Non-pigmented ciliary epithelial cell (primary cell): Measurements from ENCODE around the gene JUN.

ENCODE experiments used
- DNase-seq: peaks from one replicate; pipeline ENCODE4 v3.0.0-alpha.2; 2010; ENCODE audit warnings: low read depth

Gene JUN

GRCh38 chr1:58762806-58763205 is 21.0 kb downstream of the JUN start:
- DNase-seq, result no peak

GRCh38 chr1:58755468-58755872 is 28.4 kb downstream of the JUN start:
- DNase-seq, result peak; percentile 96

GRCh38 chr1:58754683-58755467 is 29.0 kb downstream of the JUN start:
- no peak for DNase-seq

GRCh38 chr1:58754073-58754613 is 29.7 kb downstream of the JUN start:
- DNase-seq, result no peak

GRCh38 chr1:58753431-58753866 is 30.4 kb downstream of the JUN start:
- DNase-seq, result no peak

GRCh38 chr1:58749646-58750045 is 34.2 kb downstream of the JUN start:
- DNase-seq, result no peak

- DNase-seq, result no peak
Measured at GRCh38 chr1:58748666-58749065, 35.2 kb downstream of the JUN start.

GRCh38 chr1:58746757-58747156 is 37.1 kb downstream of the JUN start:
- no peak for DNase-seq

GRCh38 chr1:58746182-58746581 is 37.7 kb downstream of the JUN start:
- DNase-seq, result no peak

- no peak for DNase-seq
Measured at GRCh38 chr1:58745666-58746065, 38.2 kb downstream of the JUN start.

GRCh38 chr1:58745117-58745516 is 38.7 kb downstream of the JUN start:
- no peak for DNase-seq

- no peak for DNase-seq
Measured at GRCh38 chr1:58741678-58742553, 41.9 kb downstream of the JUN start.

- DNase-seq, result no peak
Measured at GRCh38 chr1:58739856-58740466, 43.9 kb downstream of the JUN start.

GRCh38 chr1:58738876-58739275 is 45.0 kb downstream of the JUN start:
- no peak for DNase-seq

- no peak for DNase-seq
Measured at GRCh38 chr1:58735586-58735985, 48.3 kb downstream of the JUN start.

- no peak for DNase-seq
Measured at GRCh38 chr1:58734630-58735029, 49.2 kb downstream of the JUN start.

GRCh38 chr1:58732087-58732775 is 51.6 kb downstream of the JUN start:
- no peak for DNase-seq
